H1 (cell line): ENCODE data around the gene BICD1.

Experiments used
- EP300 ChIP-seq, 2 experiments: IDR thresholded peaks; 1 replicate in 1 of 2; 2 replicates in 1 of 2; pipeline ENCODE4 v1.6.1; 2011 to 2012; ENCODE audit warnings: low read depth in 2 of 2, low read length in 2 of 2, mild to moderate bottlenecking in 2 of 2, borderline replicate concordance in 1 of 2, inconsistent platforms in 1 of 2, moderate library complexity in 1 of 2
- GABPA ChIP-seq: IDR thresholded peaks from 2 replicates; pipeline ENCODE4 v1.6.1; 2011; ENCODE audit warnings: mild to moderate bottlenecking, low read length, moderate library complexity, borderline replicate concordance; ENCODE audit not compliant: insufficient read depth
- GTF2F1 ChIP-seq: IDR thresholded peaks from 2 replicates; pipeline ENCODE4 v1.6.1; 2012; ENCODE audit warnings: low read depth, low read length, improper control_type of control experiment, borderline replicate concordance
- JUND ChIP-seq: IDR thresholded peaks from 2 replicates; pipeline ENCODE4 v1.6.1; 2011; ENCODE audit warnings: mild to moderate bottlenecking, improper control_type of control experiment, low read length
- POLR2A ChIP-seq, 2 experiments: IDR thresholded peaks; 1 replicate in 1 of 2; 2 replicates in 1 of 2; pipeline ENCODE4 v1.6.1; 2011; ENCODE audit warnings: low read depth in 2 of 2, low read length in 2 of 2, mild to moderate bottlenecking in 2 of 2; ENCODE audit errors: control extremely low read depth in 1 of 2
- RXRA ChIP-seq: IDR thresholded peaks from 2 replicates; pipeline ENCODE4 v1.6.1; 2011; ENCODE audit warnings: low read depth, mild to moderate bottlenecking, low read length, moderate library complexity; ENCODE audit not compliant: insufficient read depth
- SIX5 ChIP-seq: IDR thresholded peaks from 2 replicates; pipeline ENCODE4 v1.6.1; 2011; ENCODE audit warnings: mild to moderate bottlenecking, low read depth, low read length
- SP1 ChIP-seq: IDR thresholded peaks from 2 replicates; pipeline ENCODE4 v1.6.1; 2011; ENCODE audit warnings: low read depth, low read length
- TAF1 ChIP-seq: IDR thresholded peaks from 2 replicates; pipeline ENCODE4 v1.6.1; 2011; ENCODE audit warnings: mild to moderate bottlenecking, low read depth, low read length
- TEAD4 ChIP-seq: IDR thresholded peaks from 2 replicates; pipeline ENCODE4 v1.6.1; 2012; ENCODE audit warnings: low read depth, low read length, inconsistent platforms, mixed read lengths
- YY1 ChIP-seq: IDR thresholded peaks from 2 replicates; pipeline ENCODE4 v1.6.1; 2011; ENCODE audit warnings: low read depth, mild to moderate bottlenecking, low read length
- TF ChIP-seq, protein P1 (sequence below), 3 experiments: IDR thresholded peaks; 1 replicate in 2 of 3; 2 replicates in 1 of 3; pipeline versions ENCODE4 v1.5.1 to v1.6.1; 2011; ENCODE audit warnings: low read length in 3 of 3, mild to moderate bottlenecking in 3 of 3, inconsistent platforms in 2 of 3, low read depth in 1 of 3, moderate library complexity in 1 of 3; ENCODE audit not compliant: insufficient read depth in 1 of 3; ENCODE audit errors: control extremely low read depth in 1 of 3

DNA sequence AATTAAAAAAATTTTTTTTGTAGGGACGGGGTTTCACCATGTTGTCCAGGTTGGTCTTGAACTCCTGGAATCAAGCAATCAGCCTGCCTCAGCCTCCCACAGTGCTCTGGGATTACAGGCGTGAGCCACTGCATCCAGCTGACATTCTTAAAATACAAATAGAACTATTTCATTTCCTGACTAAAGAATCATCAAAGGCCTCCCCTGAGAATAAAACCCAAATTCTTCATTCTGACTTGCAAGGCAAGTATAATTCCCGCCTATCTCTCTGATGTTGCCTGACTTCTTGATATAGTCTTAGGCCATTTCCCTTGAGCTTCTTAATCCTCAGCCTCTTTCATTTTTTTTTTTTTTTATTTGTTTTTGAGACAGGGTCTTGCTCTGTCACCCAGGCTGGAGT is 4.4 kb upstream of the BICD1 start:
- no peak for TF ChIP-seq SP1
- no peak for TF ChIP-seq GTF2F1
- TF ChIP-seq GABPA = no peak
- no peak for TF ChIP-seq POLR2A (IDR thresholded peaks at IDR 0.05; ENCODE audit: control extremely low read depth in 1 of 2, low read depth in 2 of 2, low read length in 2 of 2)
- TF ChIP-seq RXRA = no peak
- TF ChIP-seq TEAD4 = no peak
- TF ChIP-seq JUND = no peak
- TF ChIP-seq TAF1 = no peak
- TF ChIP-seq, protein P1, sequence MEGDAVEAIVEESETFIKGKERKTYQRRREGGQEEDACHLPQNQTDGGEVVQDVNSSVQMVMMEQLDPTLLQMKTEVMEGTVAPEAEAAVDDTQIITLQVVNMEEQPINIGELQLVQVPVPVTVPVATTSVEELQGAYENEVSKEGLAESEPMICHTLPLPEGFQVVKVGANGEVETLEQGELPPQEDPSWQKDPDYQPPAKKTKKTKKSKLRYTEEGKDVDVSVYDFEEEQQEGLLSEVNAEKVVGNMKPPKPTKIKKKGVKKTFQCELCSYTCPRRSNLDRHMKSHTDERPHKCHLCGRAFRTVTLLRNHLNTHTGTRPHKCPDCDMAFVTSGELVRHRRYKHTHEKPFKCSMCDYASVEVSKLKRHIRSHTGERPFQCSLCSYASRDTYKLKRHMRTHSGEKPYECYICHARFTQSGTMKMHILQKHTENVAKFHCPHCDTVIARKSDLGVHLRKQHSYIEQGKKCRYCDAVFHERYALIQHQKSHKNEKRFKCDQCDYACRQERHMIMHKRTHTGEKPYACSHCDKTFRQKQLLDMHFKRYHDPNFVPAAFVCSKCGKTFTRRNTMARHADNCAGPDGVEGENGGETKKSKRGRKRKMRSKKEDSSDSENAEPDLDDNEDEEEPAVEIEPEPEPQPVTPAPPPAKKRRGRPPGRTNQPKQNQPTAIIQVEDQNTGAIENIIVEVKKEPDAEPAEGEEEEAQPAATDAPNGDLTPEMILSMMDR (IDR thresholded peaks at IDR 0.05; ENCODE audit: control extremely low read depth in 1 of 3, insufficient read depth in 1 of 3, low read depth in 1 of 3, low read length in 3 of 3) = no peak
- no peak for TF ChIP-seq EP300 (IDR thresholded peaks at IDR 0.05; ENCODE audit: borderline replicate concordance in 1 of 2, low read depth in 2 of 2, low read length in 2 of 2)
- TF ChIP-seq YY1 = no peak
- TF ChIP-seq SIX5 = no peak
